CD14-positive monocyte (primary cell): ENCODE results near the gene INPP4B. TPM values are rescaled to one million over a fixed set of nuclear protein-coding genes. Genes with fewer than 3 reads are reported as not detected.

ENCODE experiments used
- DNase-seq, 3 donors: peaks; one replicate each; pipeline ENCODE4 v3.0.0-alpha.2; 2011 to 2022
- H2AFZ ChIP-seq: 2 replicates; pipeline ENCODE4 v1.6.0; 2012; ENCODE audit warnings: mild to moderate bottlenecking, low read depth, low read length, inconsistent platforms; ENCODE audit not compliant: insufficient read depth, poor library complexity, severe bottlenecking
- H3K27ac ChIP-seq, 2 donors: 1 replicate in 1 of 2; 2 replicates in 1 of 2; pipeline ENCODE4 v1.5.1; 2012 to 2013; ENCODE audit warnings: low read length in 2 of 2, control low read depth in 1 of 2, inconsistent platforms in 1 of 2, low read depth in 1 of 2, mild to moderate bottlenecking in 1 of 2
- H3K27me3 ChIP-seq, 2 donors: one replicate each; pipeline versions ENCODE4 v1.6.0 to v1.6.1; 2011 to 2013; ENCODE audit warnings: low read length in 2 of 2; ENCODE audit not compliant: control insufficient read depth in 2 of 2, insufficient read depth in 2 of 2
- H3K36me3 ChIP-seq, 2 donors: replicated peaks in 1 of 2; 1 replicate in 1 of 2; 2 replicates in 1 of 2; pipeline versions ENCODE4 v1.5.1 to v1.6.1; 2012 to 2013; ENCODE audit warnings: low read length in 2 of 2, control low read depth in 1 of 2, inconsistent platforms in 1 of 2, mild to moderate bottlenecking in 1 of 2; ENCODE audit not compliant: insufficient read depth in 2 of 2, control insufficient read depth in 1 of 2
- H3K4me1 ChIP-seq, 2 donors: 1 replicate in 1 of 2; 2 replicates in 1 of 2; pipeline versions ENCODE4 v1.5.1 to v1.6.1; 2012 to 2013; ENCODE audit warnings: low read length in 2 of 2, control low read depth in 1 of 2, inconsistent platforms in 1 of 2, mild to moderate bottlenecking in 1 of 2, moderate library complexity in 1 of 2; ENCODE audit not compliant: insufficient read depth in 2 of 2, control insufficient read depth in 1 of 2
- H3K4me2 ChIP-seq: replicated peaks from 2 replicates; pipeline ENCODE3; 2012; ENCODE audit warnings: low read length, moderate library complexity, mild to moderate bottlenecking; ENCODE audit not compliant: poor library complexity, severe bottlenecking; ENCODE audit errors: extremely low read depth
- H3K4me3 ChIP-seq, 3 experiments: fragments of 200-600 bp in 1 of 3; sonication (generic) in 1 of 3; replicated peaks in 1 of 3; 1 replicate in 2 of 3; 2 replicates in 1 of 3; pipeline ENCODE4 v1.5.1; 2011 to 2013; ENCODE audit warnings: low read length in 3 of 3, mild to moderate bottlenecking in 3 of 3, control low read depth in 2 of 3, low read depth in 2 of 3, inconsistent platforms in 1 of 3, moderate library complexity in 1 of 3
- H3K79me2 ChIP-seq: 2 replicates; pipeline ENCODE4 v1.6.0; 2012; ENCODE audit warnings: mild to moderate bottlenecking, control low read depth, inconsistent platforms, low read length, moderate library complexity; ENCODE audit not compliant: insufficient read depth
- H3K9ac ChIP-seq: 2 replicates; pipeline ENCODE4 v1.6.0; 2017; ENCODE audit warnings: low read length, mild to moderate bottlenecking; ENCODE audit not compliant: insufficient read depth, poor library complexity, severe bottlenecking
- H3K9me3 ChIP-seq, 2 donors: replicated peaks in 1 of 2; 1 replicate in 1 of 2; 2 replicates in 1 of 2; pipeline versions ENCODE4 v1.5.1 to v1.6.1; 2012 to 2013; ENCODE audit warnings: low read length in 2 of 2, control low read depth in 1 of 2; ENCODE audit not compliant: control insufficient read depth in 1 of 2, insufficient read depth in 1 of 2
- H4K20me1 ChIP-seq: 2 replicates; pipeline ENCODE4 v1.6.0; 2012; ENCODE audit warnings: mild to moderate bottlenecking, low read length, control low read depth, moderate library complexity; ENCODE audit not compliant: insufficient read depth
- H3K27ac Mint-ChIP-seq, 7 donors: one replicate each; pipeline ENCODE4 v1.8.0; 2020; ENCODE audit warnings: mild to moderate bottlenecking in 7 of 7, mixed read lengths in 7 of 7, moderate library complexity in 6 of 7, inconsistent platforms in 2 of 7
- H3K27me3 Mint-ChIP-seq, 3 donors: one replicate each; pipeline ENCODE4 v1.8.0; 2021 to 2022; ENCODE audit warnings: low read depth in 3 of 3, mild to moderate bottlenecking in 3 of 3, mixed read lengths in 3 of 3, moderate library complexity in 3 of 3, inconsistent platforms in 1 of 3
- H3K36me3 Mint-ChIP-seq, 2 donors: one replicate each; pipeline ENCODE4 v1.8.0; 2020; ENCODE audit warnings: mixed read lengths in 2 of 2, inconsistent platforms in 1 of 2, mild to moderate bottlenecking in 1 of 2
- H3K4me1 Mint-ChIP-seq: one replicate; pipeline ENCODE4 v1.8.0; 2020; ENCODE audit warnings: mild to moderate bottlenecking, mixed read lengths
- H3K4me3 Mint-ChIP-seq, 2 donors: one replicate each; pipeline ENCODE4 v1.8.0; 2020; ENCODE audit warnings: mild to moderate bottlenecking in 2 of 2, mixed read lengths in 2 of 2, moderate library complexity in 1 of 2
- H3K9me3 Mint-ChIP-seq, 7 donors: one replicate each; pipeline ENCODE4 v1.8.0; 2020 to 2022; ENCODE audit warnings: mixed read lengths in 7 of 7, mild to moderate bottlenecking in 6 of 7, moderate library complexity in 6 of 7, inconsistent platforms in 2 of 7
- CTCF ChIP-seq: fragments of 200-600 bp; IDR thresholded peaks from one replicate; pipeline ENCODE4 v1.8.0; 2022; ENCODE audit warnings: antibody characterized with exemption, mild to moderate bottlenecking
- WGBS: methylation state at CpG from one replicate; pipeline ENCODE4 v1.1.5; 2013; ENCODE audit warnings: missing lambda C conversion rate; ENCODE audit not compliant: insufficient coverage; 5-methylcytosine and 5-hydroxymethylcytosine counted together
- intact Hi-C, 2 donors: fragments of 100-400 bp; cut with micrococcal nuclease; formaldehyde crosslinking; loops; one replicate each; pipeline versions ENCODE4 v1.15.0 to v1.15.1; 2023
- polyA plus RNA-seq, 3 donors: library from polyadenylated mRNA; depleted of rRNA in 1 of 3; unstranded in 2 of 3; stranded (reverse) in 1 of 3; fragments of 300-500 nt in 2 of 3; fragments of >200 nt in 1 of 3; fragmentation: Illumina TruSeq in 2 of 3; gene quantifications; 1 replicate in 2 of 3; 2 replicates in 1 of 3; pipeline ENCODE4 v1.2.3, GENCODE V29; 2012 to 2021

Gene INPP4B
- polyA plus RNA-seq, 3 donors: 0.13 to 0.38 (median 0.22) TPM

DNA sequence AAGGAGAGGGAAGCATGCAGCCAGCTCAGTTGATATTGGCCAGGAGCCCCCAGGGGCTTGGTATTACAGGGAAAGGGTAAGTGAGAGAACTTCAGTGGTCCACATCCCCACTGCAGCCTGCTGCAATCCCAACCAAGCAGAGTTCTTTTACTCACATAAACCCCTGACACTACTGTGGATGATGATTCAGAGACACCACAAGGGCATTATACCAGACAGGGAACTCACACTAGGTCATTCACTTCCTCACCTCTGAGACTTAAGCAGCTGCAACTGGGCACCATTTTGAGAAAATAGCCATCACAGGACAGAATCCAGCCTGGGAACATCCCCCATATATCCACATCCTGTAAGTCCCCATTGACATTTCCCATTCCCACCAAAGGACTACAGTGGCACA lies 248.0 kb downstream of the INPP4B start:
- H3K9me3 Mint-ChIP-seq: peaks cover 2 to 23% (median 11%) of the 10 kb centered on the region in 7 donors
- Histone ChIP-seq H3K9ac (no peak overlapping the region), H3K27me3 (no peaks in the 10 kb centered on the region), H3K79me2 (no peaks in the 10 kb centered on the region), H2AFZ (no peak overlapping the region), H3K4me1 (no peaks in the 10 kb centered on the region), H4K20me1 (no peaks in the 10 kb centered on the region), H3K9me3 (peaks cover 13% of the 10 kb centered on the region in 2 donors), H3K4me2 (no peak overlapping the region), H3K36me3 (no peaks in the 10 kb centered on the region), H3K27ac (no peak overlapping the region), H3K4me3 (no peak overlapping the region)
- no peak overlapping the region for H3K4me3 Mint-ChIP-seq
- DNase-seq: no peak
- no peaks in the 10 kb centered on the region for H3K36me3 Mint-ChIP-seq
- no peak overlapping the region for H3K27ac Mint-ChIP-seq
- H3K27me3 Mint-ChIP-seq: no peaks in the 10 kb centered on the region
- no peak for TF ChIP-seq CTCF
- H3K4me1 Mint-ChIP-seq: no peaks in the 10 kb centered on the region
- intact Hi-C loops: no loop called here

GRCh38 chr4:142596595-142596994 lies 249.5 kb downstream of the INPP4B start:
- Histone ChIP-seq H4K20me1 (no peaks in the 10 kb centered on the region), H3K79me2 (no peaks in the 10 kb centered on the region), H3K27me3 (no peaks in the 10 kb centered on the region), H3K4me1 (no peaks in the 10 kb centered on the region), H3K9ac (no peak overlapping the region), H3K27ac (no peak overlapping the region), H3K4me3 (no peak overlapping the region), H3K4me2 (no peak overlapping the region), H3K9me3 (peaks cover 7 to 10% of the 10 kb centered on the region in 2 donors), H2AFZ (no peak overlapping the region), H3K36me3 (no peaks in the 10 kb centered on the region)
- Mint-ChIP-seq H3K4me1 (no peaks in the 10 kb centered on the region), H3K4me3 (no peak overlapping the region), H3K27ac (no peak overlapping the region), H3K27me3 (no peaks in the 10 kb centered on the region), H3K9me3 (peaks cover 3 to 16% (median 11%) of the 10 kb centered on the region in 7 donors), H3K36me3 (no peaks in the 10 kb centered on the region)
- no CpG with 5 or more reads among the region's 3 CpGs for WGBS
- no peak for TF ChIP-seq CTCF
- DNase-seq: no peak
- intact Hi-C loops: no loop called here
